ENCODE data around the gene DPP3.
A peak's percentile ranks its signal among the peaks of the same experiment; 100 is the strongest.

DPP3 gene

GRCh38 chr11:66464916-66465315 is 15.3 kb upstream of the DPP3 start:
- DNase-seq (ENCODE audit: low read depth in 2 of 2, low spot score in 1 of 2) = no peak

- no peak for DNase-seq (ENCODE audit: low read depth in 2 of 2, low spot score in 1 of 2)
Measured at GRCh38 chr11:66465373-66466224, 14.6 kb upstream of the DPP3 start.

- peak; percentile 85 to 93 for DNase-seq (ENCODE audit: low read depth in 2 of 2, low spot score in 1 of 2)
Measured at GRCh38 chr11:66466225-66467033, 13.8 kb upstream of the DPP3 start, which contains the start of gene PELI3. PELI3 (plus strand) TSS chr11:66466905; CDS start chr11:66468129, 1,224 bp downstream.

- DNase-seq (ENCODE audit: low read depth in 2 of 2, low spot score in 1 of 2) = no peak
Measured at GRCh38 chr11:66467034-66467659, 13.1 kb upstream of the DPP3 start.

GRCh38 chr11:66467756-66468155 is 12.5 kb upstream of the DPP3 start:
- DNase-seq (ENCODE audit: low read depth in 2 of 2, low spot score in 1 of 2) = no peak

GRCh38 chr11:66468691-66469090 is 11.5 kb upstream of the DPP3 start:
- DNase-seq (ENCODE audit: low read depth in 2 of 2, low spot score in 1 of 2) = no peak

- DNase-seq (ENCODE audit: low read depth in 2 of 2, low spot score in 1 of 2) = no peak
Measured at GRCh38 chr11:66469441-66469840, 10.8 kb upstream of the DPP3 start.

- no peak for DNase-seq (ENCODE audit: low read depth in 2 of 2, low spot score in 1 of 2)
Measured at GRCh38 chr11:66470015-66470414, 10.2 kb upstream of the DPP3 start.

GRCh38 chr11:66471142-66471541 is 9.1 kb upstream of the DPP3 start:
- no peak for DNase-seq (ENCODE audit: low read depth in 2 of 2, low spot score in 1 of 2)

GRCh38 chr11:66472054-66472453 is 8.2 kb upstream of the DPP3 start:
- no peak for DNase-seq (ENCODE audit: low read depth in 2 of 2, low spot score in 1 of 2)

GRCh38 chr11:66473167-66473566 is 7.1 kb upstream of the DPP3 start:
- DNase-seq (ENCODE audit: low read depth in 2 of 2, low spot score in 1 of 2) = no peak

- no peak for DNase-seq (ENCODE audit: low read depth in 2 of 2, low spot score in 1 of 2)
Measured at GRCh38 chr11:66473608-66474515, 6.4 kb upstream of the DPP3 start.

- no peak for DNase-seq (ENCODE audit: low read depth in 2 of 2, low spot score in 1 of 2)
Measured at GRCh38 chr11:66475349-66476172, 4.7 kb upstream of the DPP3 start.

- DNase-seq (ENCODE audit: low read depth in 2 of 2, low spot score in 1 of 2) = no peak
Measured at GRCh38 chr11:66476173-66476840, 3.9 kb upstream of the DPP3 start.

GRCh38 chr11:66476841-66477251 is 3.4 kb upstream of the DPP3 start:
- DNase-seq (ENCODE audit: low read depth in 2 of 2, low spot score in 1 of 2) = no peak

GRCh38 chr11:66477263-66478201 is 2.7 kb upstream of the DPP3 start:
- DNase-seq (ENCODE audit: low read depth in 2 of 2, low spot score in 1 of 2) = no peak

- DNase-seq (ENCODE audit: low read depth in 2 of 2, low spot score in 1 of 2) = peak in 1 of 2 donors; percentile 9
Measured at GRCh38 chr11:66478729-66479393, 1.4 kb upstream of the DPP3 start.

Data from stimulated activated CD8-positive, alpha-beta memory T cell treated with anti-CD3 and anti-CD28 coated beads, Interleukin-4, amount 100 ng/mL, for 4 hours (primary cell).